Liver (tissue), 9 donors: ENCODE data around the gene ELL2. TPM values are rescaled to one million over a fixed set of nuclear protein-coding genes. Genes with fewer than 3 reads are reported as not detected.

Experiments used
- DNase-seq: peaks from one replicate; pipeline ENCODE4 v3.0.0-alpha.2; 2017; ENCODE audit warnings: low spot score
- H3K27ac ChIP-seq, 2 donors: one replicate each; pipeline ENCODE4 v1.7.0; 2013; ENCODE audit warnings: inconsistent platforms in 2 of 2, low read length in 2 of 2, control low read depth in 1 of 2, low read depth in 1 of 2, mild to moderate bottlenecking in 1 of 2
- H3K27me3 ChIP-seq, 4 donors: one replicate each; pipeline versions ENCODE4 v1.6.1 to v1.7.0; 2013; ENCODE audit warnings: low read length in 3 of 4, inconsistent platforms in 1 of 4, mild to moderate bottlenecking in 1 of 4, moderate library complexity in 1 of 4; ENCODE audit not compliant: control insufficient read depth in 4 of 4, insufficient read depth in 4 of 4
- H3K36me3 ChIP-seq, 4 donors: one replicate each; pipeline versions ENCODE4 v1.6.1 to v1.7.0; 2013; ENCODE audit warnings: low read length in 3 of 4, mild to moderate bottlenecking in 3 of 4, low read depth in 1 of 4, moderate library complexity in 1 of 4; ENCODE audit not compliant: control insufficient read depth in 4 of 4, insufficient read depth in 3 of 4
- H3K4me1 ChIP-seq, 4 donors: one replicate each; pipeline versions ENCODE4 v1.6.1 to v1.7.0; 2013; ENCODE audit warnings: low read length in 3 of 4, mild to moderate bottlenecking in 3 of 4, moderate library complexity in 1 of 4; ENCODE audit not compliant: control insufficient read depth in 4 of 4, insufficient read depth in 4 of 4
- H3K4me3 ChIP-seq, 3 donors: one replicate each; pipeline versions ENCODE4 v1.6.1 to v1.7.0; 2013; ENCODE audit warnings: low read length in 3 of 3, control low read depth in 1 of 3, low read depth in 1 of 3, mild to moderate bottlenecking in 1 of 3
- H3K9ac ChIP-seq, 2 donors: one replicate each; pipeline ENCODE4 v1.7.0; 2013; ENCODE audit warnings: low read length in 2 of 2, mild to moderate bottlenecking in 2 of 2, moderate library complexity in 2 of 2, control low read depth in 1 of 2, low read depth in 1 of 2
- H3K9me3 ChIP-seq, 4 donors: one replicate each; pipeline versions ENCODE4 v1.6.1 to v1.7.0; 2013; ENCODE audit warnings: low read length in 3 of 4; ENCODE audit not compliant: control insufficient read depth in 4 of 4
- CTCF ChIP-seq: fragments of 150-350 bp; IDR thresholded peaks from 2 replicates; pipeline ENCODE4 v1.5.1; 2017; ENCODE audit warnings: improper control_type of control experiment, low read depth, low read length; ENCODE audit not compliant: missing input control
- EGR1 ChIP-seq, 2 donors: IDR thresholded peaks; 2 replicates each; pipeline ENCODE4 v1.6.1; 2016 to 2018; ENCODE audit warnings: antibody characterized with exemption in 2 of 2, low read depth in 2 of 2
- FOXA1 ChIP-seq: IDR thresholded peaks from 2 replicates; pipeline ENCODE4 v1.6.1; 2016; ENCODE audit warnings: antibody characterized with exemption
- FOXA2 ChIP-seq: IDR thresholded peaks from 2 replicates; pipeline ENCODE4 v1.6.1; 2016; ENCODE audit warnings: antibody characterized with exemption
- GABPA ChIP-seq, 2 donors: IDR thresholded peaks in 1 of 2; conservative IDR thresholded peaks in 1 of 2; 2 replicates each; pipeline ENCODE4 v1.6.1; 2016; ENCODE audit warnings: antibody characterized with exemption in 2 of 2, mild to moderate bottlenecking in 1 of 2, moderate library complexity in 1 of 2
- HNF4A ChIP-seq, 2 donors: conservative IDR thresholded peaks; 2 replicates each; pipeline ENCODE4 v1.6.1; 2016; ENCODE audit warnings: antibody characterized with exemption in 2 of 2, mild to moderate bottlenecking in 2 of 2
- HNF4G ChIP-seq: IDR thresholded peaks from 2 replicates; pipeline ENCODE4 v1.6.1; 2016; ENCODE audit warnings: antibody characterized with exemption
- JUND ChIP-seq, 2 donors: IDR thresholded peaks; 2 replicates each; pipeline ENCODE4 v1.6.1; 2016; ENCODE audit warnings: antibody characterized with exemption in 2 of 2
- MAX ChIP-seq: IDR thresholded peaks from 2 replicates; pipeline ENCODE4 v1.6.1; 2016; ENCODE audit warnings: antibody characterized with exemption
- NR2F2 ChIP-seq: IDR thresholded peaks from 2 replicates; pipeline ENCODE4 v1.6.1; 2016; ENCODE audit warnings: antibody characterized with exemption
- RAD21 ChIP-seq, 2 donors: IDR thresholded peaks; 2 replicates each; pipeline ENCODE4 v1.6.1; 2016; ENCODE audit warnings: antibody characterized with exemption in 2 of 2, mild to moderate bottlenecking in 2 of 2
- REST ChIP-seq: IDR thresholded peaks from 2 replicates; pipeline ENCODE4 v1.6.1; 2016; ENCODE audit warnings: antibody characterized with exemption, mild to moderate bottlenecking
- RXRA ChIP-seq, 2 donors: IDR thresholded peaks; 2 replicates each; pipeline ENCODE4 v1.6.1; 2017 to 2018; ENCODE audit warnings: antibody characterized with exemption in 2 of 2, mild to moderate bottlenecking in 1 of 2
- SP1 ChIP-seq: IDR thresholded peaks from 2 replicates; pipeline ENCODE4 v1.6.1; 2018; ENCODE audit warnings: antibody characterized with exemption, mild to moderate bottlenecking
- TAF1 ChIP-seq: conservative IDR thresholded peaks from 2 replicates; pipeline ENCODE4 v1.6.1; 2016; ENCODE audit warnings: antibody characterized with exemption, mild to moderate bottlenecking
- YY1 ChIP-seq: IDR thresholded peaks from 2 replicates; pipeline ENCODE4 v1.6.1; 2016; ENCODE audit warnings: antibody characterized with exemption, mild to moderate bottlenecking
- ZBTB33 ChIP-seq: IDR thresholded peaks from 2 replicates; pipeline ENCODE4 v1.6.1; 2016; ENCODE audit warnings: antibody characterized with exemption
- WGBS: extraction: QIAGEN DNeasy Blood & Tissue Kit; methylation state at CpG from one replicate; pipeline ENCODE4 v1.1.7; 2013; 5-methylcytosine and 5-hydroxymethylcytosine counted together
- polyA plus RNA-seq, 2 donors: library from polyadenylated mRNA; stranded (reverse) in 1 of 2; unstranded in 1 of 2; fragments of 200-250 nt in 1 of 2; fragments of >200 nt in 1 of 2; fragmentation: Nextera tagmentation in 1 of 2; extraction: Ambion mirVana in 1 of 2; gene quantifications; one replicate each; pipeline versions ENCODE4 v1.2.1 to v1.2.3, GENCODE V29; 2013 to 2015
- total RNA-seq, 2 donors: library from RNA; depleted of rRNA; stranded (reverse); fragments of >200 nt; gene quantifications; one replicate each; pipeline ENCODE4 v1.2.3, GENCODE V29; 2014
- donor health status: healthy.
- donor health status: healthy.
- donor health status: healthy.
- donor health status: healthy.
- donor health status: healthy.

Gene ELL2
- total and polyA plus RNA-seq, 4 donors = 21.0 to 64.5 (median 45.9) TPM

GRCh38 chr5:95903838-95904237 lies 57.8 kb downstream of the ELL2 start:
- DNase-seq = no peak
- no peaks in the 10 kb centered on the region for H3K9me3 ChIP-seq
- H3K9ac ChIP-seq = no peak overlapping the region
- no peak overlapping the region for H3K4me3 ChIP-seq
- H3K36me3 ChIP-seq = peaks cover 1 to 47% (median 21%) of the 10 kb centered on the region in 4 donors
- peaks cover 2 to 26% (median 22%) of the 10 kb centered on the region in 4 donors for H3K4me1 ChIP-seq
- H3K27me3 ChIP-seq = no peaks in the 10 kb centered on the region
- TF ChIP-seq REST (no peak), RXRA (IDR thresholded peaks at IDR 0.05) (no peak), TAF1 (no peak), RAD21 (IDR thresholded peaks at IDR 0.05) (no peak), ZBTB33 (no peak), NR2F2 (no peak), HNF4A (conservative IDR thresholded peaks at IDR 0.05) (no peak), SP1 (no peak), EGR1 (IDR thresholded peaks at IDR 0.05; ENCODE audit: low read depth in 2 of 2) (no peak), HNF4G (no peak), FOXA2 (no peak), GABPA (IDR thresholded peaks at IDR 0.05 in 1 of 2, conservative IDR thresholded peaks at IDR 0.05 in 1 of 2) (no peak), FOXA1 (no peak)
- 98% methylated on average over 4 of the region's 4 CpGs for WGBS
- no peak overlapping the region for H3K27ac ChIP-seq

GRCh38 chr5:95901676-95902627 lies 59.7 kb downstream of the ELL2 start:
- Histone ChIP-seq H3K27me3 (no peaks in the 10 kb centered on the region), H3K9ac (no peak overlapping the region), H3K4me3 (no peak overlapping the region), H3K9me3 (no peaks in the 10 kb centered on the region), H3K27ac (no peak overlapping the region), H3K4me1 (peaks cover 0 to 13% (median 11%) of the 10 kb centered on the region in 4 donors), H3K36me3 (peaks cover 1 to 56% (median 32%) of the 10 kb centered on the region in 4 donors)
- 85% methylated on average over 11 of the region's 11 CpGs for WGBS
- no peak for DNase-seq
- TF ChIP-seq YY1 (no peak), CTCF (no peak), REST (no peak), FOXA2 (no peak), SP1 (no peak), NR2F2 (no peak), ZBTB33 (no peak), RAD21 (IDR thresholded peaks at IDR 0.05) (no peak), FOXA1 (no peak), JUND (IDR thresholded peaks at IDR 0.05) (no peak), HNF4A (conservative IDR thresholded peaks at IDR 0.05) (no peak), TAF1 (no peak), MAX (no peak)
